Erythroblast (primary cell): ENCODE measurements around the gene FARP2.
"Not testable (repeated sequence)": the region's sequence is repeated elsewhere in the genome, so short reads cannot be mapped to it uniquely, and the experiment has no call there.

ENCODE experiments used
- DNase-seq, 2 experiments: peaks; one replicate each; lab custom pipeline; 2025; lab: John Stamatoyannopoulos, UW
- GATA1 ChIP-seq: IDR thresholded peaks from 2 replicates; pipeline ENCODE4 v1.6.1; 2011; ENCODE audit warnings: low read depth, mild to moderate bottlenecking, control low read depth, low read length, moderate library complexity
- POLR2A ChIP-seq: IDR thresholded peaks from 2 replicates; pipeline ENCODE4 v1.6.1; 2011; ENCODE audit warnings: mild to moderate bottlenecking, low read length

Gene FARP2

GRCh38 chr2:241503776-241504392 lies 147.8 kb downstream of the FARP2 start:
- no peak for DNase-seq
- TF ChIP-seq GATA1, result no peak
- no peak for TF ChIP-seq POLR2A

GRCh38 chr2:241505086-241505780 lies 149.1 kb downstream of the FARP2 start:
- DNase-seq, result no peak
- no peak for TF ChIP-seq POLR2A
- no peak for TF ChIP-seq GATA1

GRCh38 chr2:241505781-241506201 lies 149.7 kb downstream of the FARP2 start:
- no peak for DNase-seq
- TF ChIP-seq POLR2A (no peak), GATA1 (no peak)

- DNase-seq, result not testable (repeated sequence)
These were observed 150.2 kb downstream of the FARP2 start for GRCh38 chr2:241506317-241506716.

- no peak for TF ChIP-seq GATA1
- TF ChIP-seq POLR2A, result no peak
- no peak for DNase-seq
These were observed 150.8 kb downstream of the FARP2 start for GRCh38 chr2:241506793-241507429.

GRCh38 chr2:241507430-241508239 lies 151.6 kb downstream of the FARP2 start:
- TF ChIP-seq POLR2A (no peak), GATA1 (no peak)
- peak; percentile 74 to 76 for DNase-seq

GRCh38 chr2:241508240-241509154 lies 152.4 kb downstream of the FARP2 start, which contains the start of gene STK25:
Gene STK25 (minus strand): TSS chr2:241508584. CDS start chr2:241508035, 549 bp downstream.
- TF ChIP-seq GATA1, result no peak
- peak; percentile 67 for TF ChIP-seq POLR2A
- DNase-seq, result peak; percentile 97

- TF ChIP-seq POLR2A (no peak), GATA1 (no peak)
- DNase-seq, result no peak
These were observed 153.2 kb downstream of the FARP2 start for GRCh38 chr2:241509155-241509784.

GRCh38 chr2:241511091-241511741 lies 155.1 kb downstream of the FARP2 start:
- DNase-seq, result no peak
- no peak for TF ChIP-seq POLR2A
- no peak for TF ChIP-seq GATA1

- DNase-seq, result no peak
- no peak for TF ChIP-seq GATA1
- TF ChIP-seq POLR2A, result no peak
These were observed 158.5 kb downstream of the FARP2 start for GRCh38 chr2:241514553-241514952.

- no peak for TF ChIP-seq POLR2A
- no peak for TF ChIP-seq GATA1
- DNase-seq, result no peak
These were observed 159.1 kb downstream of the FARP2 start for GRCh38 chr2:241514986-241515737.
